Activated CD4-positive, alpha-beta T cell treated with anti-CD3 and anti-CD28 coated beads, Interleukin-2, amount 50 U/mL, for 4 hours (primary cell): ENCODE data around the gene THADA.
"Not testable (repeated sequence)": the region's sequence is repeated elsewhere in the genome, so short reads cannot be mapped to it uniquely, and the experiment has no call there.

Experiments used
- DNase-seq, 2 experiments: peaks; one replicate each; pipeline ENCODE4 v3.0.0-alpha.2; 2020

THADA gene

DNA sequence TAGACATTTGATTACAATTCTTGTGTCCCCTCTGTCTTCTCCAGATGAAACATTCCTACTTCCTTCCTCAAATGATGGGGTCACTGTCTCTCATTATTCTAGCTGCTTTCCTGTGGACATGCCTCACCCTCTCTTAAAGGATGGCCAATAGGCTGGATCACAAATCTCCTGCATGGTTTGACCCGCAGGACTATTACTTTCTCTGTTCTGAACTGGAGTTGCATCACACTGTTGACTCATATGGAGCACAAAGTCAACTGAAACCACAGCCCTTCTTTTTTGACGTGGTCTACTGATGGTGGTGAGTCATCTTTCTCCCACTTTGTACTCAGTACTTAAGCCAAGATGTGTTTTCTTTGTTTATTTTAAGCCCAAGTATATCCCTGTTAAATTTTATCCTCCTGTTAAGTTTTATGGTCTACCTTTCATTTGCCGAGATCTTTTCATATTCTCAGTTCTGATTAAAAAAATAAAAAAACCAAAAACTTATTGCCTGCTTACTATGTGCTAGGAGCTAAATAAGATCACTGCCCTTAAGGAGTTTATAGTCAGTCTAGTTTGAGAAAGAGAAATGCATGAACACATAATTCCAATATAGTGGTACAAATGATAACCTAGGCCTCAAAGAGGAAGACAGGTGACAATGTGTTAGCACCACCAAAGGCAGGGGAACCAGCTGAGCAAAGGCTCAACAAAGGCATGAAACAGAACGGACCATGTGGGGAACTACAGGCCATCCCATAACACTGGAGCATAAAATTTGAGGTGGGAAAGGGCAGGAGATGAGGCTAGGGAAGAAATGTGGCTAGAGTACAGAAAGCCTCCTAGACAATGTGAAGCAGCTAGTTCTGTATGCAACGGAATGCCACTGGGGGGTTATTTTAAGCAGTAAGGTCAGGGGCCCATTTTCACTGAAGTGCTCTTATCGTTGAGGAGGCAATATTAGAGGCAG, 301.8 kb downstream of the THADA start:
- DNase-seq = no peak

DNA sequence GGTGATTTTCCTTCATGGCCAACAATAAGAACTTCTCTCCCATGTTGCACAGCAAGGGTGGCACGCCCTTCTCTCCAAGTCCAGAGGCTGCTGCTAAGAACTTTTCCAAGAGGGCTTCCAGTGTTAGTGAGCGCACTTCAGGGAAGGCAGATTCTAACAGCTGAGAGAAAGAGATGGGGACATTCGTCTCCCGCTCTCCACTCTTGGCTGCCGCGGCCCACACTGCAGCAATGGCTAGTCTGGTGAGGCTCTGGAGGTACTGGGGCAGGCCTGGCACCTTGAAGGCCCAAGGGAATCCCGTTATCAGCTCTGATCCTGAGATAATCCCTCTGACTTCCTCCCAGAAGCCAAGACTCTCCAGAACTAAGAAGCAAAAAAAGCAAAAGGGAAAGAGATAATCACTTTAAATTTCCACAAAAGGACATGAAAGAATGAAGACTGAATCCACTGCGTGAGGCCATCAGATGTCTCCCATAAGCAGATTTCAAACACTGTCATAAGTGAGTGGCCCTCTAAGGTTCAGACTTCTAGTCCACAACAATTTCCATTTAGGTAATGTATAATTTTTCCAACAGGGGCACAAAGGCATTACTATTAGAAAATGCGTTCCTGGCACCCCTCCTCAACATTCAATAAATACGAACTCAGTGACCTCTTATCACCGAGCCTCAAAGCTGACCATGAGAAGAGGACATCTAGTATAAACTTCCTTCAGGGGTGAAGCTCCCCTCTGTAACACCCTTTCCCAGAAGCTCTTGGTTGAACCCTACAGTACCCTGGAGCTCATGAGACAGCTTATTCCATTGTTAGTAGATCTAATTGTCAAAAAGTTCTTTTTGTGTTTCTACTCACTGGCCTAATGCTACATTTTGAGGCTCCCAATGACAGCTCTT, 302.7 kb downstream of the THADA start:
- no peak for DNase-seq

DNA sequence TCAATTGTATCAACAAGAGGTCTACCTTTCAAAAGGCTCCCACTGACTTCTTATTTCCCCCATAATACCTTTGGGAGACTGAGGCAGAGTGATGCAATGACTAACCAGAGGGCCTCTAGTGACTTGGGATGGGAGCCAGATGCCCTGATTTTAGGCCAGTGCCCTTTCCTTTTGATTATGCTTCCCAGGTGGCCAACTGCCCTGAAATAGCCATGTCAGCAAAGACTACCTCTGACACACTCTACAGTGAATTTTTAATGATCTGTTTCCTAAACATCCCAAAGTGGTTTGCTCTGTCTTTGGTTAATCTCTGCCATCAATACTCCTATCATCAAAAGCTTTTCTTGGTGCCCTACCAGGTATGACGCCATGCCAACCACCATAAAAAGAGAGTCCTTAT, 303.5 kb downstream of the THADA start:
- no peak for DNase-seq

DNA sequence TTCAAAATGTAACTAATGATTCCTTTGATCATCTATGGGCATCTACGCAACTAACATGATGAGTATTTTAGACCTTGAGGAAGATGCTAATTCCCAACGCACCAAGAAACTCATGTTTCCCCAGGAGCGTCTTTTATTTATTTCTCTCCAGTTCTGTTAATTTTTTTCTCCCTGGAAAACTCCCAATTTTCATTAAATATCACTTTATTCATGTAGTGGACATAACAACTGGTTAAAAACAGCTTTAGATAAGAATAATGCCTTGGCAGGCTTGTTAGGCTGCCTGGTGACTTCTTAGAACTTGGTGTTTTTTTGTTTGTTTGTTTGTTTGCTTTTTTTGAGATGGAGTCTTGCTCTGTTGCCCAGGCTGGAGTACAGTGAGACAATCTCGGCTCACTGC, 306.5 kb downstream of the THADA start:
- no peak for DNase-seq

DNA sequence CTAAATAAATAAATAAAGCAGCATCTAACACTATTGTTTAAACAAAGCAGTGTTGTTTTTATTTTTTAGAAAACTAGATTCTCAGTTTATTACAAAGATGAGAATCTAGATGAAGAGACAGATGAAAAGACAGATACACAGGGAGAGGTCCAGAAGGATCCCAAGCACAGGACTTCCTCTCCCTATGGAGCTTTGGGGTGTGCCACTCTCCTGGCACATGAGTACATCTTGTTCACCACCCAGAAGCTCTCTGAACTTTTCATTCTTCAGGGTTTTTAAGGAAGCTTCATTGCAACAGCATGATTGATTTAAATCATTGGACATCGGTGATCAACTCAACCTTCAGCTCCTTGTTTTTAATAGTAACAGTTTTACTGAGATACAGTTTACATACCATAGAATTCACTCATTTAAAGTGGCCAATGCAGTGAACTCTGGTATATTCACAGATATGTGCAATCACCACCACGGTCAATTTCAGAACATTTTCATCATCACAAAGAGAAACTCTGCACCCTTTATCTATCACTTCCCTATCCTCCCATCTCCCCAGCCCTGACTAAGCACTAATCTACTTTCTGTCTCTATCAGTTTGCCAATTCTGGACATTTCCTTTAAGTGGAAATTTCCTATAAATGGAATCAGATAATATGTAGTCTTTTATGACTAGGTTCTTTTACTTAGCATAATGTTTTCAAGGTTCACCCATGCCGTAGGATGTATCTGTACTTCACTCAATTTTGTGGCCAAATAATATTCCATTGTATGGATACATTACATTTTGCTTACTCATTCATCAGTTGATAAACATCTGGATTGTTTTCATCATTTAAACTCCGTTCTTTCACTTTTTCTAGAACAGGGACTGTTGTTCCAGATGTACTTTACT, 307.2 kb downstream of the THADA start:
- no peak for DNase-seq

DNA sequence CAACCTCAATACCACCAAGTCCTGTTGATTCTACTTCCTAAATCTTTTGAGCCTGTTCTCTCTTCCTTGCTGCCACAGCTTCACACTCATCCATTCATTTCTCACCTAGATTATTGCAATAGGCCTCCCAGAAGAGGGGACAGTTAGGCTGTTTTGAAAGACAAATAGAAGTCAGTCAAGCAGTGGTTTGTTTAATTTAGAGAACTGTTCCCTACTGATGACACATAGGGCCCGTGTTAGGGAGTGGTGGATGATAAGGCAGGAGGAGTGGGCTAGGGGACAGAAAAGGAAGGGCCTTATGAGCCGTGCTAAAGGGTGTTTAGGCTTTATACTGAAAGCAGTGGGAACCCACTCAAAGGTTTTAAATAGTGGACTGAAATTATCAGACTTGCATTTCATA, 309.9 kb downstream of the THADA start:
- DNase-seq = no peak

DNA sequence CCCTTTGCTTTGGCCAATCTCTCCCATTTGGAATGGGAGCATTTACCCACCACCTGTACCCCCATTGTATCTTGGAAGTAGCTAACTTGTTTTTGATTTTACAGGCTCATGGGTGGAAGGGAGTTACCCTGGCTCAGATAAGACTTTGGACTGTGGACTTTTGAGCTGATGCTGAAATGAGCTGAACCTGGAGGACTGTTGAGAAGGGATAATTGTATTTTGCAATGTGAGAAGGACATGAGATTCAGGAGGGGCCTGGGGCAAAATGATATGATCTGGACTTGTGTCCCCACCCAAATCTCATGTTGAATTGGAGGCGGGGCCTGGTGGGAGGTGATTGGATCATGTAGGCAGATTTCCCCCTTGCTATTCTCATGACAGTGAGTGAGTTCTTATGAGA, 310.9 kb downstream of the THADA start:
- DNase-seq = no peak

DNA sequence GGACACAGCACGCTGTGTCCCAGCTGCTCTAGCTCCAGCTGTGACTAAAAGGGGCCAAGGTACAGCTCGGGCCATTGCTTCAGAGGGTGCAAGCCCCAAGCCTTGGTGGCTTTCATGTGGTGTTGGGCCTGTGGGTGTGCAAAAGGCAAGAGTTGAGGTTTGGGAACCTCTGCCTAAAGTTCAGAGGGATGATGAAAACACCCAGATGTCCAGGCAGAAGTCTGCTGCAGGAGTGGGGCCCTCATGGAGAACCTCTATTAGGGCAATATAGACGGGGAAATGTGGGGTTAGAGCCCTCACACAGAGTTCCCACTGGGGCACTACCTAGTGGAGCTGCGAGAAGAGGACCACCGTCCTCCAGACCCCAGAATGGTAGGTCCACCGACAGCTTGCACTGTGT, 311.5 kb downstream of the THADA start:
- not testable (repeated sequence) for DNase-seq

DNA sequence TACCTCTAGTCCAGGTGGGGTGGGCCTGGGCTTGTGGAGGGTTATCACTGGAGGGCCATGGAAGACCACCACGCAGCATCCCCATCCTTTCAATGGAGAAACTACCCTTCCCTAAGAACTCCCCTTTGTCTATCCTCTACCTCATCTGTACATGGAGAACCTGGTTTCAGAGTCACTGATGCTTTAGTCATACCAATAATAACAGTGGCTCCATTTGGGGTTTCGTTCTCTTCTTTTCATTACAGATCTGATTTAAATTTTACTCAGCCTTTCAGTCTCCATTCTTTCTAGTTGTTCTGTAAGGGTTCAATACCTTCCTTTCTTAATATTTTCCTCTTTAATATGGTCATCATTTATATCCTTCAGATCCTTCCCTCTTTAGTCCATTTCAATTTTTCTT, 314.8 kb downstream of the THADA start:
- no peak for DNase-seq

DNA sequence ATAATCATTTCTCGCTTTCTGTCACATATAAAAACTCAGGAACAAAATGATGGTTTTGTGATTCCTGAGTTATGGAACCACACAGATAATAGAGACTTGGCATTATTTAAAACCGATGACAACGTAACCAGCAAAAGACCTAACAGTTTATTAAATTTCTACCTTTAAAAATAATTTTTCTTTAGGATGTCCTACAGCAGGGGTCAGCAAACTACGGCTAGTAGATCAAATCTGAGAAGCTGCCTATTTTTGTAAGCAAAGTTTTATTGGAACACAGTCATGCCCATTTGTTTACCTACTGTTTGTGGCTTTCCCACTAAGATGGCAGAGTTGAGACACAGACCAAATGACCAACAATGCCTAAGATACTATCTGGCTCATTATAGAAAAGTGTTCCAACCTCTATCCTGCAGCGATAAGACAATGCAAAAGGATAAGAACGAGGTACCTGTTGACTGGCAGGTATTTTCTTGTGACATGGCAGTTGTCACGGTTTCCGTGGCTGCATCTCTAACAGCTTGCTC, 316.5 kb downstream of the THADA start:
- no peak for DNase-seq

DNA sequence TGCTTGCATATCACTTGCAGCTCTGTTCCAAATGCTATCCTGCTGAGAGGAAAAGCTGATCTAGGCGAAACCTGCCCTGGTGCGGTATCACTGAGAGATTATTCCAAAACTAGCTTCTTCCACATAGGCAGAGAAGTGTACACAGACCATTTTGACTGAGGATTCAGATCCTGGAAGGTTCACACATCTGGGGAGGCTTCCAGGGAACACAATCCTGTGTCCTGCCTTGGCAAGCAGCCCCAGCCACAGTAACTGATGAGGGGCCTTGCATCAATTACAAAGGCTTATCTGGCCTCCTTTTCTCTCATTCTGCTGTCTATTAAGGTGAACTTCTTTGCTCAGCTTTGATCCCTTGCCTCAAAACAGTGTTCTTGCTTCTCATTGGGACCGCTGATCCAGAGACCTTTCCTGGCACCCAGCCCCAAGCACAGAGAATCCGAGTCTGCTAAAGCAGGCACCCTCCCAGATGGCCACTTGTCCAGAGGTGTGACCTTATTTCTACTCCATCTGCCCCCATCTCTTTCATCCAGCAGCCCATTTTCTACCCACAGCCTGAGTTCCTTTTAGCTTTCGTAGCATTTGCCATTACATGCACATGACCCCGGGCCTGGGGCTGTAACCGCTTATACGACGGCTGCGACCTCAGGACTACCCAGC, 317.1 kb downstream of the THADA start:
- DNase-seq = no peak

DNA sequence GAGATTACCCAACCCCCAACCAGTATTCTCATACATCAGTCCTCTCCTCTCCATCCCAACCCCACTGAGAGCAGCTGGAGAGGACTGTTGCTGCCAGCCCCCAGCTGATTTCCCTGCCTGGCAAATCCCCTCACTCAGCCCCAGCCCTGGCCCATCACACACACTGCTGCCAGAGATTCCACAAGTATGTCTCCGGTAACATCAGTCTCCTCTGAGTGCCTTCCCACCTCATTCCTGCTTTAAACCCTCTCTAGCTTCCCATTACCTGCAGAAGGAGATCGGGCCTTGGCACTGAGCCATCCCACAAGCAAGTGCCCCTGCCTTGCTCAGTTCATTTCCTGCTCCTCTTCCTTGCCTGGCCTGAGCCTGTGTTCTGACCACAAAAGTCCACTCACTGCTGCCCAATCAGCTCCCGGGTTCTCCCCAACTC, 318.9 kb downstream of the THADA start:
- no peak for DNase-seq

DNA sequence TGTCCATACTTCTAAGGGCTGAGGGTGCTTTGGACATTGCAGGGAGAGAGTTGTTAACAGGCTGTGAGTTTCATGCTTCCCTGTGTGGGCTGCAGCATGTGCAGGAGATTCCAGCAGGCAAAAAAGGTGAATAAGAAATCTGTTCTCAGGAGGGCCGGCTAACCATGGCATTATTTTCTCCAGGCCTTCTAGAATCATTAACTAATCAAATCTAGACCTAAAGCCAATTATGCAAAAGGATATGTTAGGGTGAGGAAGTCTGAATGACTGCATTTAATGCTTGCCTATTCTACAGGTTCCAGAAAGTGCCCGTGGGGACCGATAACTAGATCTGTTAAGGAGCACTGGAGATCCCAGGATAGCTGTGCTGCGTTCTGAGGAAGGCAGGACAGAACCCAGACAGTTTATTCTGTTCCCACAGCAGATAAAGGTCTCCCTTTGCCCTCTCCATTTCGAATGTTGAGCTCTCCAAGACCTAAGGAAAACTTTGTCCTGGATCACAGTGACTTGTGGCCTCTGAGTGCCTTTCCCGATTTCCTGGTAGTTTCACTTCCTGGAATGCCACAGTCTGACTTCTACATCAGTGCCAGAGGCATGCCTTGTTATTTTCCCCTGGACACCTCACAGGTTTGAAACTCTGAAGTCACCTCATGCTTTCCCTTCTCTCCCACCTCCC, 319.4 kb downstream of the THADA start:
- no peak for DNase-seq

DNA sequence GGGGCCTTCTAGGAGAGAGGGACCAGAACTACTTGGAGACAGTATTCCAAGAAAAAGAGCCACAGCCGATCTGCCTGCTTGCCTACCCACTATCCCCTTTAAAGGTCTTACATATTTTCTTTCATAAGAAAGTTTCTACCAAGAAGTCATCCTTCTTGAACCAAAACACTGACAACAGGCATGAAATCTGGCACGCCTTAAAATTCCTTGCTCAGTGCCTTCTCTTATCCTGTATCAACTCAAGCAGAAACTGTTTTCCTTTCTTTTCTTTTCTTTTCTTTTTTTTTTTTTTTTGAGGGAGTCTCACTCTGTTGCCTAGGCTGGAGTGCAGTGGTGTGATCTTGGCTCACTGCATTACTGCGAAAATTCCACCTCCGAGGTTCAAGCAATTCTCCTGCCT, 321.1 kb downstream of the THADA start:
- DNase-seq = no peak

DNA sequence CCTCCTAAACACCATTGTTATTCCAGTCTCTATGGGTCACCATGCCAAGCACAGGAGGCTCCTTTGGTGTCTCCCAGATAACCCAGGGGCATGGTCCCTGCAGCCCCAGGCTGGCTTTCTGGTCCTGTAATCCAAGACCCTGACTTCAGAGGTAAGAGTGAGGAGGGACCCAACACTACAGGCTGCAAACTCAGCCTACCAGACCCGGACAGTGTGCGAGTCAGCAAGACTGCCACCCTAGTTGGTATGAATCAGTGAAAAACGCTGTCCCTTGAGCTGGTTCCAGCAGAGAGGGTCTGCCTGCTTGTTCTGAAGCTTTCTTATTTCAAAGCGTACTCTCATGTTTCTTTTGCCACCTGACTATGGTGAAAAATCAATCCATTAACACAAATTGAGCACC, 321.8 kb downstream of the THADA start:
- no peak for DNase-seq

DNA sequence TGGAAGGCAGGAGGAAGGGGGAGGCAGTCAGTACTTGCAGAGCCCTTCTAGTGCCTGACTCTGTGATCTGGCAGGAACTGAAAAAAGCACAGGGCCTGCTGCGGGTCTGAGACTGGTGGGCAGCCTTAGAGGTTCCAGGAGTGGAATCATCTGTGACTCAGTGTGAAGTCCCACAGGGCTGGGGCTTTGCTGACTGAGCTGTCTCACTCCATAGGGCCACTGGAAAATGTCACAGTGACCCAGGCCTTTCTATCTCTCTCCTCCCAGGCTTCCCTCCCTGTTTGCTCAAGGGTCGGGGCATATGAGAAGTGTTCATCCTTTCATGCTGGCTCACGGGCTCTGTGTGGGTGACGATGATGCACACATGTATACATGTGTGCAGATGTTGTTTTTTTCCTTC, 322.3 kb downstream of the THADA start:
- DNase-seq = no peak

DNA sequence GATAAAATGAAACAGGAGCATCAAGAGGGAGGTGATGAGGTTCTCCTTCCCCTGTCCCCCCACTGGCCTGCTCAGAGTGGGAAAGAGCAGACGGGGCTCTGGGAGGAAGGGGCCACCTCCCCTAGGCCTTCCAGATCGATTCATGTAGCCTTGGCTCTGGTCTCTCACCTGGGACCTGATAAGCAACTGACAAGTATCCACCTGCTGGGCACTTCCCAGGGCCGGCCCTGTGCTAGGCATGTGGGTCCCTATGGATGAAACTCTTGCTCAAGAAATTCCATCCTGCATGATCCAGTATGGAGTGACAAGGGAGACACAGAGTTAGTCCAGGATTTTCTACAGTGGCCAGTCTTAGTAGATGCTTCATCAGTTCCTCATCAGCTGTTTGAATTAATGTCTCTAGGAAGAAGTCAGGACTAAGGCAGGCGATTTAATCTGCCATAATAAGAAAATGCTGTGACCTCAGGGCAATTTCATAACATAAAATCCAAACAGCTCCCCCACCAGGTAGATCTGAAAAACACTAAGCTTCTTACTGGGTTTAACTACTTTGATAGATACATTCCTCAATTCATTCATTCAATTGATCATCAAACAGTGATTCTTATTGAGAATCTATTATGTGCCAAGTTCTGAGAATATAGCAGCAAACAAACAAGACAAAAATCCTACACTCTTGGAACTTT, 324.8 kb downstream of the THADA start:
- DNase-seq = no peak

DNA sequence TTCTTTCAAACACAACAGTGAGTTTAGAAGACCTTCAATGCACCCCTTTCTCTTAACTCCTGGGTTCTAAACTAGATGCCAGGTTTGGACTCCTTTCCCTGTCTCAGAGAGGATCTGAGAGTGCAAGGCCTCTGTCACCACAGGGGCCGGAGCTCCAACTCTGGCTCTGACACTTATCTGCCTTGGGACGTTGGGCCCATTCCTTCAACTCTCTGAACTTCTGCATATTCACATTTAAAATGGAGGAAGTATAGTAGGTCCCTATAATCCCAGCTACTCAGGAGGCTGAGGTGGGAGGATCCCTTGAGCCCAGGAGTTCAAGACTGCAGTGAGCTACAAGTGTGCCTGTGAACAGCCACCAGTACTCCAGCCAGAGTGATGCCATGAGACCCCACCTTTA, 325.4 kb downstream of the THADA start:
- DNase-seq = no peak

DNA sequence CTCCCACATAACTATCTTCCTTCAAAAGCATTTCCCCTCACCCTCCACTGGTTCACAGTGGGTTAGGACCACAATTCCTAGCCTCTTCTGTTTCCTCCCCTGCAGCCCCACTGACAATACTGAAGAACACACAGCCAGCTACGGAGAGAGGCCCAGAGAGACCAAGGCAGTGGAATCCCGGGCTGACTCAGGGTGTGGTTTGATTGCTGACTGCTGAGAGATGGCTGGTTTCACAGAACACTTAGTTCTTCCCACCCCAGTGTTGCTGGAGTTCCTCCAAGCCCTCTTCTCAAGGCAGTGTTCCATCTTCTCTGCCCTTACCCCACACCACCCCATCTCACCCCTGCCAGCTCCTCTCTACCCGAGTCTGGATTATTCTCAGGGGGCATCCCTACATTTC, 326.1 kb downstream of the THADA start:
- no peak for DNase-seq

DNA sequence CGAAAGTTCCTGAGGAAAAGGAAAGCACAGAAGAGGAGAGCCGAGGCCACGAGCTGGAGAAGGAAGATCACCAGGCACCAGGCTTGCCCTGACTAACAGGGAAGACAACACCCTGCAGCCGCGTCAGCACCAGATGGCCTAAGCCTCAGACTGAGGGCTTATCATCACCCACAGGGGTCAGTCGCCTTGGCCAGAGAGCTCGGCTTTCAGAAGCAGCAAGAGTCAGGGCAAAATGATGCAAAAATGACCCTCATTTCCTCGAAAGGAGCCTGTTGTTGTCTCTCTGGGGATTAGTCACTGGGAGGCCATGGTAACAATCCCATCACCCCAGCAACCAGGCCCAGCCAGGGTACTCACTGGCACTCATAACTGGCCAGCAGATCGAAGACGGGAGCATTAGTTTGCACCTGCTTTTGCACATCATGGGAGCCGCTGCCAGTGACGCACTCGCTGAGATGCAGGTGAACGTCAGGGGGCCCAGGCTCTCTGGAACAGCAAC, 326.7 kb downstream of the THADA start:
- DNase-seq = no peak
